K562 (cell line): ENCODE data around the gene KAZN. TPM values are rescaled to one million over a fixed set of nuclear protein-coding genes. Genes with fewer than 3 reads are reported as not detected.

ENCODE experiments used
- AFF4 ChIP-seq: sonication (generic); formaldehyde crosslinking; IDR thresholded peaks from 2 replicates; pipeline ENCODE4 v1.8.0; 2023; ENCODE audit warnings: mild to moderate bottlenecking, missing genetic modification reagents
- ELF2 ChIP-seq: fragments of 250-450 bp; sonication (Bioruptor Pico); IDR thresholded peaks from 2 replicates; pipeline ENCODE4 v1.5.0; 2021; ENCODE audit warnings: mild to moderate bottlenecking
- ETS1 ChIP-seq: conservative IDR thresholded peaks from 2 replicates; pipeline ENCODE4 v1.6.1; 2011; ENCODE audit warnings: low read depth, mild to moderate bottlenecking, low read length; ENCODE audit not compliant: control insufficient read depth
- EWSR1 ChIP-seq: fragments of 450-650 bp; IDR thresholded peaks from 2 replicates; pipeline ENCODE4 v1.6.1; 2018; ENCODE audit warnings: borderline replicate concordance, mild to moderate bottlenecking, low read depth, moderate library complexity; ENCODE audit not compliant: partially characterized antibody
- HCFC1 ChIP-seq: IDR thresholded peaks from 2 replicates; pipeline ENCODE4 v1.6.1; 2012; ENCODE audit warnings: low read depth, low read length, improper control_type of control experiment
- IFI16 ChIP-seq: fragments of 250-450 bp; sonication (Bioruptor Pico); IDR thresholded peaks from 2 replicates; pipeline ENCODE4 v2.1.2; 2022; ENCODE audit warnings: mild to moderate bottlenecking, inconsistent platforms
- IRF9 ChIP-seq: fragments of 450-650 bp; IDR thresholded peaks from 2 replicates; pipeline ENCODE4 v1.6.1; 2016; ENCODE audit warnings: missing biosample characterization, missing genetic modification characterization
- KAT7 ChIP-seq: sonication (generic); formaldehyde crosslinking; IDR thresholded peaks from 2 replicates; pipeline ENCODE4 v1.8.0; 2022; ENCODE audit warnings: missing genetic modification reagents, mild to moderate bottlenecking, borderline replicate concordance
- MAX ChIP-seq: sonication (generic); formaldehyde crosslinking; IDR thresholded peaks from 2 replicates; pipeline ENCODE4 v1.9.0; 2022; ENCODE audit warnings: mild to moderate bottlenecking, missing genetic modification reagents
- NFRKB ChIP-seq: fragments of 450-650 bp; IDR thresholded peaks from 2 replicates; pipeline ENCODE4 v1.6.1; 2016; ENCODE audit warnings: low read depth
- PURB ChIP-seq: sonication (generic); formaldehyde crosslinking; IDR thresholded peaks from 2 replicates; pipeline ENCODE4 v1.9.0; 2021; ENCODE audit warnings: low read depth, mild to moderate bottlenecking, missing genetic modification reagents
- RAD21 ChIP-seq, 2 experiments: fragments of 250-450 bp in 1 of 2; fragments of 450-650 bp in 1 of 2; sonication (Bioruptor Pico) in 1 of 2; formaldehyde crosslinking in 1 of 2; IDR thresholded peaks in 1 of 2; conservative IDR thresholded peaks in 1 of 2; 2 replicates each; pipeline versions ENCODE4 v1.4.0 to v1.8.0; 2020 to 2022; ENCODE audit warnings: mild to moderate bottlenecking in 2 of 2, moderate library complexity in 1 of 2
- RNF2 ChIP-seq: sonication (generic); IDR thresholded peaks from 2 replicates; pipeline ENCODE4 v1.6.1; 2016
- SLC30A9 ChIP-seq: fragments of 250-450 bp; sonication (Bioruptor Pico); IDR thresholded peaks from 2 replicates; pipeline ENCODE4 v1.8.0; 2022; ENCODE audit warnings: mild to moderate bottlenecking, moderate library complexity
- SRF ChIP-seq, 2 experiments: fragments of 250-450, 450-650 bp in 1 of 2; sonication (Bioruptor Pico) in 1 of 2; sonication (generic) in 1 of 2; formaldehyde crosslinking; IDR thresholded peaks; 2 replicates each; pipeline versions ENCODE4 v1.5.0 to v1.5.1; 2020 to 2022; ENCODE audit warnings: mild to moderate bottlenecking in 1 of 2, missing genetic modification reagents in 1 of 2
- YY1 ChIP-seq, 3 experiments: IDR thresholded peaks; 2 replicates each; pipeline ENCODE4 v1.6.1; 2011; ENCODE audit warnings: low read length in 2 of 3, mild to moderate bottlenecking in 2 of 3, moderate library complexity in 2 of 3, borderline replicate concordance in 1 of 3, control low read depth in 1 of 3, low read depth in 1 of 3; ENCODE audit not compliant: insufficient read depth in 3 of 3, insufficient replicate concordance in 2 of 3, control insufficient read depth in 1 of 3, insufficient read length in 1 of 3; ENCODE audit errors: extremely low read depth in 1 of 3
- polyA plus RNA-seq, 8 experiments: library from polyadenylated mRNA; depleted of rRNA in 4 of 8; stranded (reverse) in 5 of 8; unstranded in 3 of 8; fragments of >200 nt; fragmentation: Nextera tagmentation in 2 of 8; fragmentation: Illumina TruSeq in 1 of 8; extraction: Ambion mirVana in 2 of 8; extraction: Trizol in 1 of 8; gene quantifications; 2 replicates each; pipeline versions ENCODE4 v1.2.1 to v1.2.3, GENCODE V29; 2011 to 2014; ENCODE audit warnings: inconsistent platforms in 1 of 8, missing spikeins in 1 of 8
- total RNA-seq, 7 experiments: library from RNA; depleted of rRNA in 6 of 7; stranded (reverse); fragments of >200 nt in 6 of 7; fragmentation: Illumina TruSeq in 2 of 7; extraction: Trizol in 2 of 7; gene quantifications; 2 replicates each; pipeline versions ENCODE4 v1.2.1 to v1.2.3, GENCODE V29; 2011 to 2021; ENCODE audit warnings: low replicate concordance in 1 of 7
- TF ChIP-seq, protein P1 (sequence below), 2 experiments: fragments of 200-800 bp in 1 of 2; sonication (Bioruptor generic) in 1 of 2; sonication (generic) in 1 of 2; formaldehyde crosslinking in 1 of 2; IDR thresholded peaks in 1 of 2; conservative IDR thresholded peaks in 1 of 2; 2 replicates each; pipeline versions ENCODE4 v1.5.0 to v1.6.1; 2016 to 2020; ENCODE audit warnings: missing compliant biosample characterization in 1 of 2, missing genetic modification characterization in 1 of 2, missing genetic modification reagents in 1 of 2
- TF ChIP-seq, protein P2 (sequence below): sonication (generic); formaldehyde crosslinking; IDR thresholded peaks from 2 replicates; pipeline ENCODE4 v1.8.1; 2023; ENCODE audit warnings: mild to moderate bottlenecking, missing genetic modification reagents

KAZN gene
- total and polyA plus RNA-seq, 9 of the 15 experiments (the other 6 are each of a cell fraction or from before 2014, with no cell fraction given): 2.1 to 21.6 (median 5.4) TPM

DNA sequence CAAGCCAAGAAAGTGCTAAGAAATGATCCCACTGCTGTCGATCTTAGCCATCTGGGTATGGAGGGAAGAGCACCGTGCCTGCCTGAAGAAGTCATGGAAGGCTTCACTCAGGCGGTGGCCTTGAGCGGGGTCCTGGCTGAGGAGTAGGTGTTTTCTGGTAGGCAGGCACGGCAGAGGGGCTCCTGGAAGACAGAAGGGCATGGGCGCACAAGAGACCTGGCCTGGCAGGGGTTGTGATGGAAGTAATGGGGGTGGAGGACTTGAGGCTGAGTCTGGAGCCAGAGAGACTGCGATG lies 185.1 kb downstream of the KAZN start (continued):
- TF ChIP-seq RNF2 (no peak), NFRKB (peak; percentile 56), KAT7 (CRISPR knock-in tag) (no peak), ETS1 (no peak), RAD21 (CRISPR knock-in tag; conservative IDR thresholded peaks at IDR 0.05 in 1 of 2, IDR thresholded peaks at IDR 0.05 in 1 of 2) (no peak), YY1 (IDR thresholded peaks at IDR 0.05; ENCODE audit: borderline replicate concordance in 1 of 3, control insufficient read depth in 1 of 3, extremely low read depth in 1 of 3, insufficient read depth in 3 of 3, insufficient read length in 1 of 3, insufficient replicate concordance in 2 of 3, low read depth in 1 of 3, low read length in 2 of 3) (peak in 1 of 3 experiments; percentile 4), ELF2 (no peak), SRF (CRISPR knock-in tag; IDR thresholded peaks at IDR 0.05) (no peak), SLC30A9 (CRISPR knock-in tag) (no peak), EWSR1 (no peak), MAX (peak; percentile 49), HCFC1 (no peak), IFI16 (CRISPR knock-in tag) (no peak), AFF4 (CRISPR knock-in tag) (0 out of 2 replicates have a peak, but pooled peaks have one; percentile 41), IRF9 (no peak), PURB (CRISPR knock-in tag) (no peak)
- TF ChIP-seq, protein P1, sequence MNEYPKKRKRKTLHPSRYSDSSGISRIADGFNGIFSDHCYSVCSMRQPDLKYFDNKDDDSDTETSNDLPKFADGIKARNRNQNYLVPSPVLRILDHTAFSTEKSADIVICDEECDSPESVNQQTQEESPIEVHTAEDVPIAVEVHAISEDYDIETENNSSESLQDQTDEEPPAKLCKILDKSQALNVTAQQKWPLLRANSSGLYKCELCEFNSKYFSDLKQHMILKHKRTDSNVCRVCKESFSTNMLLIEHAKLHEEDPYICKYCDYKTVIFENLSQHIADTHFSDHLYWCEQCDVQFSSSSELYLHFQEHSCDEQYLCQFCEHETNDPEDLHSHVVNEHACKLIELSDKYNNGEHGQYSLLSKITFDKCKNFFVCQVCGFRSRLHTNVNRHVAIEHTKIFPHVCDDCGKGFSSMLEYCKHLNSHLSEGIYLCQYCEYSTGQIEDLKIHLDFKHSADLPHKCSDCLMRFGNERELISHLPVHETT (CRISPR knock-in tag; conservative IDR thresholded peaks at IDR 0.05 in 1 of 2, IDR thresholded peaks at IDR 0.05 in 1 of 2): no peak
- TF ChIP-seq, protein P2, sequence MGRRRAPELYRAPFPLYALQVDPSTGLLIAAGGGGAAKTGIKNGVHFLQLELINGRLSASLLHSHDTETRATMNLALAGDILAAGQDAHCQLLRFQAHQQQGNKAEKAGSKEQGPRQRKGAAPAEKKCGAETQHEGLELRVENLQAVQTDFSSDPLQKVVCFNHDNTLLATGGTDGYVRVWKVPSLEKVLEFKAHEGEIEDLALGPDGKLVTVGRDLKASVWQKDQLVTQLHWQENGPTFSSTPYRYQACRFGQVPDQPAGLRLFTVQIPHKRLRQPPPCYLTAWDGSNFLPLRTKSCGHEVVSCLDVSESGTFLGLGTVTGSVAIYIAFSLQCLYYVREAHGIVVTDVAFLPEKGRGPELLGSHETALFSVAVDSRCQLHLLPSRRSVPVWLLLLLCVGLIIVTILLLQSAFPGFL (CRISPR knock-in tag): 0 out of 2 replicates have a peak, but pooled peaks have one; percentile 57
